ENCODE data around the gene PPFIBP2.

Gene PPFIBP2

DNA sequence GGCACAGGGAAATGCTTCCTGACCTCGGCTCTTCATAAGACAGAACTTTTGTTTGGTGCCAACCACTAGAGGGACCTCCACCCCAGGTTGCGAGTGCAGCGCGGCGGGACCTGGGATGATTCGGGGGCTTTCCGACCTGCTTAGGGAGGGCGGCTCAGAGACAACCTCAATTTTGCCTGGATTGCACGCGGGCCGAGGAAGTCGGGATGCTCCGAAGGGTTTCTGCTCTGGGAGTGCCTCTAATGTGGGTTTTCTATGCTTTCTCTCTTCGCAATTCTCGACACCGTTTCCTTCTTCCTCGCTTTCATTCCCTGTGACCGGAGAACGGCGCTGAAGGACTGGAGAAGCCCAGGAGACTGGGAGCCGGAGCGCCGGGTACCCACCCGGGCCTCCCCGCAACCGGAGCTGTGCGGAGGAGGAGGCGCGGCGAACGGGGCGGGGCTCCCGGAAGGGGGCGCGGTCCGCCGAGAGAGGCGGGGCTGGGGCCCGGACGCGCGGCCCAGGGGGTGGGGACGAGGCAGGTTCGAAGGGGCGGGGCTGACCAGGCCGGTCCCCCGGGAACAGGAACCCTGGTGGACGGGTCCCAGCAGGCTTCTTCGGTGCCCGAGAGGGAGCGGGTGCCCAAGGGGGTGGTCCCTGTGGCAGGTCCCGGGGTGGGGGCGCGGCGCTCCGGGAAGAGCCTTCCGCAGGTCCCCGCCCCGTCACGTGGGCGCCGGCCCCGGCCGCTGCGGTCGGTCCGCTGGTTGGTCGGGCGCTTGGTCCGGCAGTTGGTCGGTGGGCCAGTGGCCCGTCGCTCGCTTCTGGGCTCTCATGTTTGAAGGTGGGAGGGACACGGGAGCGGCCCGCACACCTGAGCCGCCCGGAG lies at the start of gene PPFIBP2:
TSS of gene PPFIBP2 (plus strand) at position 766 of the 865 bp plus-strand sequence. CDS start 35,477 bp downstream, outside the sequence.
- peak; percentile 96 for DNase-seq (ENCODE audit: low spot score)

DNA sequence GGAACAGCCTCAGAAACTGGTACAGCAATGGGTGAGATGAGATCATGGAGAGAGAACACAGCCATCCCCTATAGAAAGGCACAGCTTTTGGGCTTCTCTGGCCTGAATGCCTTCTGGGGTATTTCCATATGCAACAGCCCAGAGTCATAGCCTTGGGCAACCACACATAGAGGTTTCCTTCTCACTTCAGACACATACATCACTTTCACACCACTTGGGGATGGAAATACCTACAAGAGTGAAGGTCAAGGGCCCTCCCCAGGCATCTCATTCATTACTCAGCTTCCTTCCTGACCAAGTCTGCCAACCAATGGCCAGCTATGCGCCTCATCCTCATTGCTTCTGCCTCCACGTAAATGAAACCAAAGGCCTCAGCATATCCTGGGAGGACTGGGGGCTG lies 46.1 kb upstream of the PPFIBP2 start:
- no peak for DNase-seq (ENCODE audit: low spot score)

DNA sequence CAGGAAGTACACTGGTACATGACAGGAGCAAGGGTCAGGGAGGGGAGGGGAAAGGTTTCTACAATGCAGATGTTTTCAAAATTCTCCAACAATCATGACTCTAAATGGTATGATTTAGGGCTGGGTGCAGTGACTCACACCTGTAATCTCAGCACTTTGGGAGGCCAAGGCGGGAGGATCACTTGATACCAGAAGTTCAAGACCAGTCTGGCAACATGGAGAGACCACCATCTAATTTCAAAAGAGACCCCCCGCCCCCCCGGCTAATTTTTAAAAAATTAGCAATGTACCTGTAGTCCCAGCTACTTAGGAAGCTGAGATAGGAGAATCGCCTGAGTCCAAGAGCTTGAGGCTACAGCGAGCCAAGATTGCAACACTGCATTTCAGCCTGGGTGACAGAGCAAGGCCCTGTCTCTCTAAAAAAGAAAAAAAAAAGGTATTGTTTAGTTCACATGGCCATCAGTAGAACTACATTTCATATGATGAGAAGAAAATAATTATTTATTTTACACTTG lies 44.4 kb upstream of the PPFIBP2 start:
- no peak for DNase-seq (ENCODE audit: low spot score)

DNA sequence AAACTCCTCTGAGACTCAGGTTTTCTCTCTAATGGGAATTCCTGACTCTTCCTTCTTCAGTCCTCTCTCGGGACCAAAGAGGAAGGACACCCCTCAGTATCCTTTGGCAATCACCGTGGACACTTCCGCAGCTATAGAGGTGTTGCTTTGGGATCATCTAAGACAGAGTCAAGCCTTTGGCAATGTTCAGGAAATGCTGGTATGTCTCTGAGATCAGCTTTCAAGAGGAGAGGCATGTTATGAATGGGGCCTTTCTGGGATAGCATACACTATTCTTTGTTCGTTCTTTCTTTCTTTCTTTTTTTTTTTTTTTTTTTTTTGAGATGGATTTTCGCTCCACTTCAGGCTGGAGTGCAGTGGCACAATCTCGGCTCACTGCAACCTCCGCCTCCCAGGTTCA lies 42.7 kb upstream of the PPFIBP2 start:
- DNase-seq (ENCODE audit: low spot score), result no peak

DNA sequence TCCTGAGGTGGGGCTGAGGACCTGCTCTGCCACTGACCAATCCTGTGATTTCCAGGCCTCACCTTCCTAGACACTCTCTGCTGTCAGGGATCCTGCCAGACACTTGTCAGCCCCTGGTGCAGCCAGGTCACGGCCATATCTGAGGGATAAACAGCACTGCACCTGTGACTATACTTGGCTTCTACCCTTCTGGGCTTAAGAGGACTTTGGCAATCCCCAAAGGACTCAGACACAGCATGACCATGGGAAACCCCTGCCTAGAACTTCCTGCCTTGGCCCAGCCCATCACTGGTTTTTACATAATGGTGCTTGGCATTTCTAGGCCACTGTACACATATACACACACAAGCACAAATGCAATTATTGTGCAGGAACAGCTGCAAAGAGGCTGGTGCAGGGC lies 40.1 kb upstream of the PPFIBP2 start:
- DNase-seq (ENCODE audit: low spot score), result peak; percentile 62

DNA sequence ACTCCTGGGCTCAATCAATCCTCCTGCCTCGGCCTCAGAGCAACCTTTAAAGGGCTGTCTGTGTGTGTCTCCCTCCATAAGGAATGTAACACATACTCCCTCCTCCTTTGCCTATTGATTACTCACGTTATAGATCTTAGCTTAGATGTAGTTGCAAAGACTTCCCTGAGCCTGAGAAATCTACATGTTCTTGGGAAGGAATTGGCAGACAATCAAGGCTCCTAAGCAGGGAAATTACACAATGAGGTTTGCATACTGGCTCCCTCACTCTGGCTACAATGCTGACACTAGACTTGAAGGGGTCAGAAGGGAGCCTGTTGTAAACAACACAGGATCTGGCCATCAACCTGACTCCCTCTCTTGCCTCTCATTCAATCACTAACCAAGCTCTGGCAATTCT lies 33.7 kb upstream of the PPFIBP2 start:
- DNase-seq (ENCODE audit: low spot score), result no peak

DNA sequence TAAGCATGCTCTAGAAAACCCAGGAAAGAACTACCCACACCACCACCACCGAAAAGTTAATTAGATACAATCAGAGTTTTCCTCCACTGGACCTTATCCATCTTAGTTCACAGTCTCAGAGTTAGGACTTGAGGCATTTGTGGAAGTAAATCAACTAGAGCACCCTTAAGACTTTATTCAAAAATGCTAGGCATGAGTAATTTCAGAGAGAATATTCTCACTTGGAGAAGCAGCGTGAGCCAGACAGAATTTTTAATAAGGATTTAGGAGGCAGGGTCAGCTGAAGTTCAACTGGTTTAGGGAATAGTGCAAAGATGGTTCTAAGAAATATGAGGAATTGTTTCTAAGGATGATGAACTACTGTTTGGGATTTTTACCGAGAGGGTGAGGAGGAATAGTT lies 29.7 kb upstream of the PPFIBP2 start:
- no peak for DNase-seq (ENCODE audit: low spot score)

DNA sequence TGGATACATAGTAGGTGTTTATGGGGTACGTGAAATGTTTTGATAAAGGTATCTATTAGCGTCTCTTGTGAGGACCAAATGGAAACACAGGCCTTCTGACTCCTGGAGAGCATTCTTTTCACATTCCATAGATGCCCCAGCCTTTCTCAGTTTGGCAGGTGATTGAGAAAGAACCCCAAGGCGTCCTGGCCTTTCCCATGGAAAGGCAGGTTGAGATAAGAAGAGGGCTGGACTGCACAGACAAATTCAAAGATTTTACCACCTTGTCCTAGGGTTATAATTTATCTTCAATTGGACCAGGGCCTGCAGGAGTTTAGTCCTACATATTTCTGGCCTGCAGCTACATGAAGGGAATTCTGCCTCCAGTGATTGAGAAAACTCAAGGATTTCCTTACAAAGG lies 29.2 kb upstream of the PPFIBP2 start:
- DNase-seq (ENCODE audit: low spot score), result no peak

DNA sequence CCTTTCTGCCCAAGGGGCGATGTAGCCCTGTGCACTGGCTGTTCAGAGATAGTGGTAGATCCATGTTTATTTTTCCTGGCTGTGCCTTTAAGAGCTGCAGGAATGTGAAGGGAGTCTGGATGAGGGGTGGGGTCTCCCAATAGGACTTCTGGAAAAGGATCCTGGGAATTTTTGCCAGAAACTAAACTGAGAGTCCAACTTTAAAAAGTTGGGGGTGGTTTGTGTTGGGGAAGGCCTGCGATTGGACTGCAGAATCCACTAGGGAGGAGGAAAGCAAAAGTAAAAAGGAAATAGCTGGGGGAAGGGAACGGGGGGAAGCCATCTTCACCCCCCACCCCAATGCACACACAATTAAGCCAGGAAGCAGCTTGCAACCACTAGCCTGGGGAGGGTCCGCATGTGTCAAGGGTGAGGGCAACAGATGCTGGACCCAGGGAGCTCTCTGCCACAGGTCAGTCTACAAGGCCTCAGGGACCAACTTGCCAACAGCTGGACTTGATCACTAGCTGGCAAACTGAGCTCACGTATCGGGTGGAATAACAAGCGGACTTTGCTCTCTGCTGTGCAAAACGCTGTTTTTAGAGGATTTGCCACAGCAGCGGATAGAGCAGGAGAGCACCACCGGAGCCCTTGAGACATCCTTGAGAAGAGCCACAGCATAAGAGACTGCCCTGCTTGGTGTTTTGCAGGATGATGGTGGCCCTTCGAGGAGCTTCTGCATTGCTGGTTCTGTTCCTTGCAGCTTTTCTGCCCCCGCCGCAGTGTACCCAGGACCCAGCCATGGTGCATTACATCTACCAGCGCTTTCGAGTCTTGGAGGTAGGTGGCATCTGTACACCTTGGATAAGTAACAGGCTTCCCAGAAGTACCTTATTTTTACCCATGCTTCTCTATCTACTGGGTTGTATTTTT lies 28.4 kb upstream of the PPFIBP2 start, which contains the start of gene OLFML1:
TSS of gene OLFML1 (plus strand) at position 321 of the 912 bp plus-strand sequence. CDS start at position 691, 370 bp downstream.
- DNase-seq (ENCODE audit: low spot score), result no peak

DNA sequence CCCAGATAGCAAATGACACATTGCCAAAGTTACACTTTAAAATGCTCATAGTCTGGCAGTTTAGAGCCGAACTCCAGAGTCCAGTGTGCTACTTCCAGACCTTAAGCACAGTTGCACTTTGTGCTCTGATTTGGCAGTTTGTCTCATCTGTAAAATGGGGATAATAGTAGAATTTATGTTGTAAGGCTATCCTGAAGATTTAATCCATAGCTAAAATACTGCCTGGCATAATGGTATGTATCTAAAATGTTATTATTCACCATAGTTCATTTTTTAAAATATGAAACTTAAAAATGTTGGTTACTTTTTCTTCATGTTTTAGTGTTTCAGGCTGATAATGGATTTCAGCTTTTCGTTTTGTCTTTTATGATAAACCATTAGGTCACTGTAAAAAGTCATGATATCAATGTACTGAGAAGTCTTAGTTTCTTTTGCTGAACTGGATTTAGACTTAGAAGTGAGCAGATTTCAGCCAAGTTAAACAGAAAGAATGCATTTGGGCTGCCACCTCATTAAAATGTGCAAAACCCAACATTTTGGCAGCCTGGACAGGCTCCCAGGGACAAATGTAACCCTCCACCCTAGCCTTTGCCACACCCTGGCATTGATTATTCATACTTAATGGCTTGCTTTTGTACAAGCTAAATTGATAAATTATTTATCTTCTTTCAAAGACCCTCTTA lies 27.6 kb upstream of the PPFIBP2 start:
- DNase-seq (ENCODE audit: low spot score), result no peak

DNA sequence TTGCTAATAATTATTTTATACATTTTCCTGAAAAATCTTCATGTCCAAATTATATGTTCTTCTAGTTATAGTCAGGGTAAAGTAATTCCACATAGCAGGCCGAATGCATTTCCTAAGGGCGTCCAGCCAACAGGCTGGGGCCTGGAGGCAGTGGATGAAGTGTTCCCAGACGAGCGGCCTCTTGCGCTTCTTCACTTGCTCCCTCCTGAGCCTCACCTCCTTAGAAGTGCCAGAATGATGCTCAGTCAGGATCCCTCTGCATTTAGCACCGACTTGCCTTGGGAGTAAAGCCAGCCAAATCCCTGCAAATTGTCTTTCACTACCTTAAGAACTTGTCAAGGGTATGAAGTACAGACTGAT lies 27.0 kb upstream of the PPFIBP2 start:
- DNase-seq (ENCODE audit: low spot score), result no peak

DNA sequence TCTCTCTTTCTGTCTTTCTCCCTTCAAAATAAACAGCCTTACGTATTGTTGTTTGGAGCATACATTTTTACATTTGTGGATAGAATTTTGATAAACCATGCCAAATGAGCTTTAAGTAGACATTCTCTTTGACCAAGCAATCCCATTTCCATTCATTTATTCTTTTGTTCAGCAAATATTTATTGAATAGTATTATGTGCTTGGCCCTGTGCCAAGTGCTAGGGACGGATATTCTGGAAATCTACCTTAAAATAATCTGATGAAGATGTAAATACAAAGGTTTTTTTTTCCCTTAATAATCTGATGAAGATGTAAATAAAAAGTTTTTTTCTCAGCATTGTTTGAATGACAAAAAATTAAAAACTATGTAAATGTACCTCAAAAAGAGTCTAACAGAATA lies 26.4 kb upstream of the PPFIBP2 start:
- no peak for DNase-seq (ENCODE audit: low spot score)

DNA sequence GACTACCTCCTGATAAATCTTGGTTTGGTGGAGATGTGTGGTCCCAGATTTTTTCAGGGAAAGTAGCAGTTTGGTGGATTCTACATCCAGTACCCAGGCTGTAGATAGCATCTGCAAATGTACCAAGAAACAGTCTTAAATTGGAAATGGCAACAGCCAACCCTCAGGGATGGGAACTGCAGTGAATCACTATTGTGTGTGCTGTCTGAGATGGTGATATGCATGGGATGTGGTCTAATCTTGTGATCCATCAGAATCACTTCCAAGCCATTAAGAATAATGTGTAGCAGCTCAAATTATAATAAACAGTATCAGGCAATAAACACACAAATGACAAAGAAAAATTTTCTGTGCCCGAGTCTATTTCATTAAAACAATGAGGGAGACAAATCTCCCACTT lies 25.1 kb upstream of the PPFIBP2 start:
- no peak for DNase-seq (ENCODE audit: low spot score)

DNA sequence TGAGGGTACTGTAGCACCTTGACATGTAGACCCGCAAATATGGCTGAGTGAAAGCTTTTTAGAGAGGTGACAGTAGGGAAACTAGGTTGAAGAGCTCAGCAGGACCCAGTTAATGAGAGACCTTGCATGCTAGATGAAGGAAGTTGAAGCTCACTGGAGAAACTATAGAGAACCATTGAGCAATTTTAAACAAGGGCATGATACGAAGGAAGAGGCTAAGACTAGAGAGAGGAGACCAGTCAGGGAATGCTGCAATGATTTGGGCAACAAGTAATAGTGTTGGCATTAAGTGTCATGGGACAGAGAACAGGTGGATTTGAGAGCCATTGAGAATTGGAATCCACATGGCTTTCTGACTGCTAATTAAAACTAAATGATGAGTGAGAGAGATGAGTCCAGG lies 24.4 kb upstream of the PPFIBP2 start:
- no peak for DNase-seq (ENCODE audit: low spot score)

DNA sequence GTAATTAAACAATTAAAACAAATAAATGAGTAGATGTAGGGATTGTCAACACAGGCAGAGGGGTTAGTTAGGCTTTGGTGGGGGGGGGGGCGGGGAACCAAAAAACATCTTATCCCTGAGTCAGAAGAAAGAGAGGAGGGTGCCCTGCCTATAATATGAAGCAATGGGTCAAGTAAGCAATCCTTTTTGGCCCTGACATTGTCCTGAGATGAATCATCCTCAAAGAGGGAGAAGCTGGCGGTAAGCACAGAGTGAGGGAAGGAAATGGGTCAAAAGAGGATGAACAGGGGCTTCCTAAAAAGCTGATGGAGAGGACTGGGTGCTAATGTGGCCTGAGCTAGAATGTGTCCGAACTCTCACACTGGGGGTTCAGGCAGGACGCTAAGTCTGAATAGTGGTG lies 23.7 kb upstream of the PPFIBP2 start:
- DNase-seq (ENCODE audit: low spot score), result no peak

DNA sequence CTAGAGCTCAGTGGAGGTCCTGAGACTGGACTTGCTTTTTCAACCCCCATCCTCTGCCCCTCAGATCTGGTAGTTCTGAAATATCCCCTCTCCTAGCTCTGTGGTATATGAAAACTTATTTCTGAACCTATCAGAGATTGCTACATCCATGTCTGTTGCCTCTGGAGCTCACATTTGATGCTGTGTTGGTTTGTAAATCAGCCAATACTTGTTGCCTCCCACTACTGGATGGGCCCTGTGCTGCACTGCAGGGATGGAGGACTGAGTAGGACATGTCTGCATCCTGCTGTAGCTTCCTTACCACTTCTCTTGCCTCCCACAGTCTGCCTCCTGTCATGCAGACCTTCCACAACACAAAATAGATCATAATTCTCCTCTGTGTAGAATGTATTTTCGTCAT lies 23.3 kb upstream of the PPFIBP2 start:
- DNase-seq (ENCODE audit: low spot score), result no peak

DNA sequence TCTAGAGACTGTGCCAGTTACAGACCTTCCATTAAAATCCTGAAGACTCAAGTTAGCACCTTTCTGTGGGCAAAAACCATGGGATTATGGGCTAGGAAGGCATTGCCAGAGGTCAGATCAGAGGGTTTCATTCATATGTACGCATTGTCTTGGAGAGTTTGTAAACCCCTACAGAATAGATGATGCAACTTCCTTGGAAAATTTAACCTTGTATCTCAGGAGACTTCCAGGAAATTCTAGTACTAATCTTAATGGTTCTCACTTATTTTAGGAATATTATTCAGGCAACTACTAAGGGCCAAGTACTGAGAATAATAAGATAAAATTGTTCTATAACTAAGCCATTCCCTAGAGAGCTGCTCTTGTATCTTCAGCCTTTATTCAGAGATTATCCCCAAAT lies 21.5 kb upstream of the PPFIBP2 start:
- no peak for DNase-seq (ENCODE audit: low spot score)

DNA sequence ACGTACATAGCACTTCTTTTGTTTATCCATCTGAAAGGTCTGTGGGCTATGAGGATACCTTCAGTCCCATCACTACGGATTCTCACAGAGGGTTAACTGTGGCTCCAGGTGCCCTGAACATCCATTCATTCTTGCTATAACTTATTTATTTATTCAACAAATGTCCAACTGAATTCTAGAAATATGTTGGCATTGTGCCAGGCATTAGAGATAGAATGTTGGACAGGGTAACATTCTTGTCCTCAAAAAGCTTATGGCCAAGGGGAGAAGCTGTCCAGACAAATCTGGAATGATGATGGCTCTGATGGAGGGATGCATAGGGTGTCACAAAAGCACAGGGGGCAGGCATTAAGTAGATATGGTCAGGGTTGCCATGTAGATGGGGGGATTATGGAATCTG lies 20.1 kb upstream of the PPFIBP2 start:
- DNase-seq (ENCODE audit: low spot score), result no peak

DNA sequence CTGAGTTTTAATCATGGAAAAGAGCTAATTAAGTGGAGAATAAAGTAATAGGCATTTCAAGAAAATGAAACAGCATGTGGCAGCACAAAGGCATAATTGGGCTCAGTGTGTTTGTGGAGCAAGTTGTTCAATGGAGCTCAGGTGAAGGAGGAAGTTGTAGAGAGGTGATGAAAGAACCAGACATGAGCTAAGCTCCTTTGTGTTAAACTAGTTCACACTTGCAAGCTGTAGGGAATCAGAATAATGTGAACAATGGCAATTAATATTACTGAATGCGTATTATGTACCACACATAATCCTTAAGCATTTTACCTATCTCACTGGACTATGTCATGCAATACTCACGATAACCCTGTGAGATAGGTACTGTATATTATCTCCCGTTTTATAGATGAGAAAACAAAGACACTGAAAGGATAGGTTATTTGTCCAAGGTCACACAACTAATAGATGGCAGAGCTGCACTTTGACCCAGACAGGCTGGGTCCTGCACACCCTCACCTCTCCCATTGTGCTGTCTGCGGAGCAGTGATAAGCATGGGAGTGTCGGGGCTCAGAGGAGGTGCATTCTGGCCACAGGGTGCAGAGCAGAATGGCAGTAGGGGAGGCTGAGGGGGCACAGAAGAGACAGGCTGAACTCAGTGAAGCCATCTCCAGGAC lies 19.6 kb upstream of the PPFIBP2 start:
- no peak for DNase-seq (ENCODE audit: low spot score)

DNA sequence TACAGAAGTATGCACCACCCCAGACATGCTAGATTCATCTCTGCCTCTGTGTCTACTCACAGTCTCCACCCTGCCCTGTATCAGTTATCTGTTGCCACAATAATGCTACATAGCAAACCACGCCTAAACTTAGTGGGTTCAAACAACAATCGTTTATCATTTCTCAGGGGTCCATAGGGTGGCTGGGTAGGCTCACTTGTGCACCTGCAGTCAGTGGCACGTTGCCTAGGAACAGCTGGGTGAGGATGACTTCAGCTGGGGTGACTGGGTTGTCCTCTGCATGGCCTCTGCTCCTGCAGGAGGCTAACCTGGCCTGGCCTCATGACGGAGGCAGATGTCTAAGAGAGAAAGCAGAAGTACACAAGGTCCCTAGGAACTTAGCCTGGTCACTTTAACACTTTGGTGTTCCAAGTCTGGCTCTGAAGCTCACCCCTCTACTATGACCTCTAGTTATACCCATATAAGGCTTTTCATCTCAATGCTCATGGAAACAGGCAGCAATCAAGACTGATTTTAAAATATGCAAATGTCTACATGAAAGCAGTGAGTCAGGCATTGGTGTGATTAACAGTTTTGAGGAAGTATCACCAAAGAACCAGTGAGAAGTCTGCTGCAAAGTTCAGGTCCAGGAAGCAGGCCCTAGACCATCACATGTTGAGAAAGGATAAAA lies 17.8 kb upstream of the PPFIBP2 start:
- DNase-seq (ENCODE audit: low spot score), result peak; percentile 72

DNA sequence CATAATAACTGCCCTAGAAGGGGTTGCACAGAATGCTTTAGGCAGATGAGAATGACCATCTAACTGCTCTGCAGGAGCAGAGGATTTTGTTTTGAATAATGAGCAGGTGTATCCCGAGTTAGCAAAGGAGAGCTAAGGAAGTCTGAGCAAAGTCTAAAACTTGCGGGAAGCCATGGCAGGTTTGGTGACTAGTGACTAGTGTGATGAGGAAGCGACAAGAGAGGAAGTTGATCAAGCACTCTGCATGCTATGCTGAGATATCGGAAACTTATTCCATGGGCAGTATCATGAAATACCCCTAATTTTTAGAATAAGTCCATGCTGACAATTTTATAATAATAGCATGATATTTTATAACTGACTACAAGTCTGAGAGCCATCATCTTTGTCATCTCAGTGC lies 15.6 kb upstream of the PPFIBP2 start:
- no peak for DNase-seq (ENCODE audit: low spot score)
